ENCODE measurements around the gene DCAKD. TPM values are rescaled to one million over a fixed set of nuclear protein-coding genes. Genes with fewer than 3 reads are reported as not detected.

DCAKD gene
- polyA plus RNA-seq, 1 donor from 2014 or later, result 68.5 TPM

DNA sequence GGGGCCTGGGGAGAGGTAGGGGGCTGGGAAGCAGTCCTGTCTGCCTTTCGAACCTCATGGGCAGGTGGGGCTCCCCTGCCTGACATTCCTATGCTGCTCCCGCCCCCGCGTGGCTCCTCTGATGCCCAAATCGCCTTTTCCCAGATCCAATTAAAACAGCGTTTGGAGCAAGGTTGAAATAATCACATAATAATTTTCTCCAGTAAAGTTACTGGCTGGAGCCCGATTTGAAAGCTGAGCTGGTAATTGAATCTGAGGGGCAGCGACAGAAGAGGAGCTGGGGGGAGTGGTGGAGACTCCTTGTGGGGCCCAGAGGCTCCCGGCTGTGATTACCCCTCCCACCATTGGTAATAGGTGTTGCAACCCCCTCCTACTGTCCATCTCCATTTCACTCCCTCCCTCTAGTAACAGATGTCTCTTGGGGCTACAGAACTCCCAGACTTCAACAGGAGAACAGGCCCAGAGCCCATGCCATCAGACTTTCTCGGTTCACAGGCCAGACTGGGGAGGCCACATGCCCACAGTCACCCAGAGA lies 44.4 kb downstream of the DCAKD start:
- Histone ChIP-seq H3K9me3 (ENCODE audit: low read length) (no peaks in the 10 kb centered on the region), H3K36me3 (ENCODE audit: insufficient read depth, low read length) (no peaks in the 10 kb centered on the region), H3K4me2 (ENCODE audit: low read length) (no peak overlapping the region), H3K27ac (ENCODE audit: low read length) (no peak overlapping the region), H3K9ac (ENCODE audit: low read length) (no peak overlapping the region), H3K4me3 (ENCODE audit: low read length) (no peak overlapping the region), H3F3A (ENCODE audit: insufficient read depth, low read length, poor library complexity, severe bottlenecking) (no peaks in the 10 kb centered on the region), H4K20me1 (ENCODE audit: insufficient read depth) (no peaks in the 10 kb centered on the region), H3K9me2 (ENCODE audit: insufficient read depth, low read length) (no peaks in the 10 kb centered on the region), H2AFZ (ENCODE audit: low read depth, low read length) (no peak overlapping the region), H3K79me2 (replicated peaks; ENCODE audit: insufficient read depth, low read length) (no peaks in the 10 kb centered on the region), H3K27me3 (ENCODE audit: insufficient read depth, low read depth, low read length) (no peaks in the 10 kb centered on the region)
- TF ChIP-seq RAD21 (conservative IDR thresholded peaks at IDR 0.05), result no peak
- TF ChIP-seq, protein P1, sequence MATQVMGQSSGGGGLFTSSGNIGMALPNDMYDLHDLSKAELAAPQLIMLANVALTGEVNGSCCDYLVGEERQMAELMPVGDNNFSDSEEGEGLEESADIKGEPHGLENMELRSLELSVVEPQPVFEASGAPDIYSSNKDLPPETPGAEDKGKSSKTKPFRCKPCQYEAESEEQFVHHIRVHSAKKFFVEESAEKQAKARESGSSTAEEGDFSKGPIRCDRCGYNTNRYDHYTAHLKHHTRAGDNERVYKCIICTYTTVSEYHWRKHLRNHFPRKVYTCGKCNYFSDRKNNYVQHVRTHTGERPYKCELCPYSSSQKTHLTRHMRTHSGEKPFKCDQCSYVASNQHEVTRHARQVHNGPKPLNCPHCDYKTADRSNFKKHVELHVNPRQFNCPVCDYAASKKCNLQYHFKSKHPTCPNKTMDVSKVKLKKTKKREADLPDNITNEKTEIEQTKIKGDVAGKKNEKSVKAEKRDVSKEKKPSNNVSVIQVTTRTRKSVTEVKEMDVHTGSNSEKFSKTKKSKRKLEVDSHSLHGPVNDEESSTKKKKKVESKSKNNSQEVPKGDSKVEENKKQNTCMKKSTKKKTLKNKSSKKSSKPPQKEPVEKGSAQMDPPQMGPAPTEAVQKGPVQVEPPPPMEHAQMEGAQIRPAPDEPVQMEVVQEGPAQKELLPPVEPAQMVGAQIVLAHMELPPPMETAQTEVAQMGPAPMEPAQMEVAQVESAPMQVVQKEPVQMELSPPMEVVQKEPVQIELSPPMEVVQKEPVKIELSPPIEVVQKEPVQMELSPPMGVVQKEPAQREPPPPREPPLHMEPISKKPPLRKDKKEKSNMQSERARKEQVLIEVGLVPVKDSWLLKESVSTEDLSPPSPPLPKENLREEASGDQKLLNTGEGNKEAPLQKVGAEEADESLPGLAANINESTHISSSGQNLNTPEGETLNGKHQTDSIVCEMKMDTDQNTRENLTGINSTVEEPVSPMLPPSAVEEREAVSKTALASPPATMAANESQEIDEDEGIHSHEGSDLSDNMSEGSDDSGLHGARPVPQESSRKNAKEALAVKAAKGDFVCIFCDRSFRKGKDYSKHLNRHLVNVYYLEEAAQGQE (IDR thresholded peaks at IDR 0.05; ENCODE audit: borderline replicate concordance), result no peak
- TF ChIP-seq SMC3 (conservative IDR thresholded peaks at IDR 0.05; ENCODE audit: poor library complexity), result no peak
- no peak for TF ChIP-seq EZH2 (IDR thresholded peaks at IDR 0.05; ENCODE audit: borderline replicate concordance, insufficient read depth, low read length, poor library complexity, severe bottlenecking)
- TF ChIP-seq, protein P2, sequence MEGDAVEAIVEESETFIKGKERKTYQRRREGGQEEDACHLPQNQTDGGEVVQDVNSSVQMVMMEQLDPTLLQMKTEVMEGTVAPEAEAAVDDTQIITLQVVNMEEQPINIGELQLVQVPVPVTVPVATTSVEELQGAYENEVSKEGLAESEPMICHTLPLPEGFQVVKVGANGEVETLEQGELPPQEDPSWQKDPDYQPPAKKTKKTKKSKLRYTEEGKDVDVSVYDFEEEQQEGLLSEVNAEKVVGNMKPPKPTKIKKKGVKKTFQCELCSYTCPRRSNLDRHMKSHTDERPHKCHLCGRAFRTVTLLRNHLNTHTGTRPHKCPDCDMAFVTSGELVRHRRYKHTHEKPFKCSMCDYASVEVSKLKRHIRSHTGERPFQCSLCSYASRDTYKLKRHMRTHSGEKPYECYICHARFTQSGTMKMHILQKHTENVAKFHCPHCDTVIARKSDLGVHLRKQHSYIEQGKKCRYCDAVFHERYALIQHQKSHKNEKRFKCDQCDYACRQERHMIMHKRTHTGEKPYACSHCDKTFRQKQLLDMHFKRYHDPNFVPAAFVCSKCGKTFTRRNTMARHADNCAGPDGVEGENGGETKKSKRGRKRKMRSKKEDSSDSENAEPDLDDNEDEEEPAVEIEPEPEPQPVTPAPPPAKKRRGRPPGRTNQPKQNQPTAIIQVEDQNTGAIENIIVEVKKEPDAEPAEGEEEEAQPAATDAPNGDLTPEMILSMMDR (IDR thresholded peaks at IDR 0.05; ENCODE audit: poor library complexity, severe bottlenecking), result no peak
- no peak for TF ChIP-seq MXI1 (conservative IDR thresholded peaks at IDR 0.05; ENCODE audit: poor library complexity, severe bottlenecking)
- no peak for TF ChIP-seq TAF1 (IDR thresholded peaks at IDR 0.05; ENCODE audit: low read depth)
- TF ChIP-seq POLR2AphosphoS5 (IDR thresholded peaks at IDR 0.05), result no peak
- no peak for TF ChIP-seq EP300 (conservative IDR thresholded peaks at IDR 0.05; ENCODE audit: poor library complexity, severe bottlenecking)

DNA sequence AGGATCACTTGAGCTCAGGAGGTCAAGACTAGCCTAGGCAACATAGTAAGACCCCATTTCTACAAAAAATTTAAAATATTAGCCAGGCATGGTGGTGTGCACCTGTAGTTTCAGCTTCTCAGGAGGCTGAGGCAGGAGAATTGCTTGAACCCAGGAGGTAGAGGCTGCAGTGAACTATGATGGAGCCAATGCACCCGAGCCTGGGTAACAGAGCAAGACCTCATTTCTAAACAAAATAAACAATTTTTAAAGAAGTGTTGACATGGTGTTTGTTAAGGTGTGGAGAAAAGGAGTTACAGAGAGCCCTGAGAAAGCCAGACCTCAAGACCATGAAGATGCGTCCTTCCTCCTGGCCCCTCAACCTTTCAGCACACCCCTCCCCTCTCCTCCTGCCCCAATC lies 45.7 kb downstream of the DCAKD start:
- Histone ChIP-seq H3K79me2 (replicated peaks; ENCODE audit: insufficient read depth, low read length) (no peaks in the 10 kb centered on the region), H2AFZ (ENCODE audit: low read depth, low read length) (no peak overlapping the region), H3F3A (ENCODE audit: insufficient read depth, low read length, poor library complexity, severe bottlenecking) (no peaks in the 10 kb centered on the region), H3K9me3 (ENCODE audit: low read length) (no peaks in the 10 kb centered on the region), H3K4me3 (ENCODE audit: low read length) (no peak overlapping the region), H3K27ac (ENCODE audit: low read length) (no peak overlapping the region), H4K20me1 (ENCODE audit: insufficient read depth) (no peaks in the 10 kb centered on the region), H3K9ac (ENCODE audit: low read length) (no peak overlapping the region), H3K36me3 (ENCODE audit: insufficient read depth, low read length) (no peaks in the 10 kb centered on the region), H3K27me3 (ENCODE audit: insufficient read depth, low read depth, low read length) (no peaks in the 10 kb centered on the region), H3K4me2 (ENCODE audit: low read length) (no peak overlapping the region), H3K9me2 (ENCODE audit: insufficient read depth, low read length) (no peaks in the 10 kb centered on the region)
- TF ChIP-seq POLR2AphosphoS5 (IDR thresholded peaks at IDR 0.05) (no peak), SMC3 (conservative IDR thresholded peaks at IDR 0.05; ENCODE audit: poor library complexity) (no peak), EP300 (conservative IDR thresholded peaks at IDR 0.05; ENCODE audit: poor library complexity, severe bottlenecking) (no peak), EZH2 (IDR thresholded peaks at IDR 0.05; ENCODE audit: borderline replicate concordance, insufficient read depth, low read length, poor library complexity, severe bottlenecking) (no peak), TAF1 (IDR thresholded peaks at IDR 0.05; ENCODE audit: low read depth) (no peak), MXI1 (conservative IDR thresholded peaks at IDR 0.05; ENCODE audit: poor library complexity, severe bottlenecking) (no peak)
- TF ChIP-seq, protein P1 (IDR thresholded peaks at IDR 0.05; ENCODE audit: borderline replicate concordance), result no peak
